GM21619 (cell line): ENCODE measurements around the gene CD3E.

Experiments used
- ATAC-seq: cut with Tn5 transposase; IDR thresholded peaks from one replicate; pipeline ENCODE4 v1.9.1; 2021; ENCODE audit not compliant: unreplicated experiment

The CD3E gene

GRCh38 chr11:118304568-118305248 is at the start of gene CD3E:
Gene CD3E (plus strand): TSS chr11:118304730. CDS start chr11:118304953, 223 bp downstream.
- ATAC-seq, result no peak

GRCh38 chr11:118258410-118258809 is 46.1 kb upstream of the CD3E start:
- ATAC-seq, result no peak

- no peak for ATAC-seq
Observed at GRCh38 chr11:118259138-118259537, 45.4 kb upstream of the CD3E start.

- no peak for ATAC-seq
Observed at GRCh38 chr11:118260353-118260752, 44.2 kb upstream of the CD3E start.

GRCh38 chr11:118263112-118263511 is 41.4 kb upstream of the CD3E start:
- ATAC-seq, result no peak

GRCh38 chr11:118263695-118264568 is 40.6 kb upstream of the CD3E start, which contains the start of gene MPZL2:
Gene MPZL2 (minus strand): TSS chr11:118264297. CDS start chr11:118264153, 144 bp downstream.
- ATAC-seq, result no peak

GRCh38 chr11:118264569-118265465 is 39.7 kb upstream of the CD3E start:
- ATAC-seq, result no peak

GRCh38 chr11:118265954-118266353 is 38.6 kb upstream of the CD3E start:
- no peak for ATAC-seq

GRCh38 chr11:118267486-118267885 is 37.0 kb upstream of the CD3E start:
- ATAC-seq, result no peak

- ATAC-seq, result no peak
Observed at GRCh38 chr11:118272001-118272400, 32.5 kb upstream of the CD3E start.

GRCh38 chr11:118274186-118274585 is 30.3 kb upstream of the CD3E start:
- ATAC-seq, result no peak

- no peak for ATAC-seq
Observed at GRCh38 chr11:118275176-118275575, 29.4 kb upstream of the CD3E start.

- no peak for ATAC-seq
Observed at GRCh38 chr11:118276422-118276821, 28.1 kb upstream of the CD3E start.

- no peak for ATAC-seq
Observed at GRCh38 chr11:118277312-118277711, 27.2 kb upstream of the CD3E start.

- ATAC-seq, result no peak
Observed at GRCh38 chr11:118281284-118281683, 23.2 kb upstream of the CD3E start.

- no peak for ATAC-seq
Observed at GRCh38 chr11:118282606-118283005, 21.9 kb upstream of the CD3E start.

- no peak for ATAC-seq
Observed at GRCh38 chr11:118283037-118283636, 21.4 kb upstream of the CD3E start.

GRCh38 chr11:118283756-118284350 is 20.7 kb upstream of the CD3E start:
- no peak for ATAC-seq

GRCh38 chr11:118286545-118286944 is 18.0 kb upstream of the CD3E start:
- no peak for ATAC-seq

- ATAC-seq, result no peak
Observed at GRCh38 chr11:118287006-118287405, 17.5 kb upstream of the CD3E start.
